GM12891 (cell line): ENCODE results near the gene ASIC5.

Experiments
- POLR2A ChIP-seq: IDR thresholded peaks from 2 replicates; pipeline ENCODE4 v1.6.1; 2011; ENCODE audit warnings: low read depth, low read length, control low read depth
- POLR2AphosphoS5 ChIP-seq: IDR thresholded peaks from 2 replicates; pipeline ENCODE4 v1.6.1; 2011; ENCODE audit warnings: low read depth, low read length, control low read depth

DNA sequence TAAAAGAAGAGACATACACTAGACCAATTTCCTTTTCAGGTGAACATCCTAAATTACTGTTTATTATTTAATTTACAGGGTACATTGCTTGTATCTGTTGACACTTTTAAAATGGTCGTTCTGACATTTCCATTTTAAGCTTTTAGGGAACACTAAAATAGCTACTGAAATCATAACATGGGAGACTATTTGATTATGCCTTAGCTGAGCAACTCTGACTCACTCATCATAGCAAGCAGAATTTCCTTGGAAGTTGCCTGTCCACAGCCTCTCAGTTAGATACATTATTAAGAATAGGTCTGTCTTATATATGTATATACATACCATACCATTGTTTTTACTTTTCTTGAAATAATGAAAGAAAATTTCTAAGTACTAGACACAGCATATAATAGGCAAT is 85.3 kb downstream of the ASIC5 start:
- no peak for TF ChIP-seq POLR2A
- TF ChIP-seq POLR2AphosphoS5: no peak
